GM23338 (cell line): ENCODE measurements around the gene VTCN1. TPM values are rescaled to one million over a fixed set of nuclear protein-coding genes. Genes with fewer than 3 reads are reported as not detected.

Source experiments
- ATAC-seq: fragments of 200-7000 bp; cut with Tn5 transposase; 3 replicates; pipeline ENCODE4 v1.9.1; 2020
- DNase-seq: peaks from one replicate; pipeline ENCODE4 v3.0.0-alpha.2; 2015; ENCODE audit warnings: low spot score
- H2AFZ ChIP-seq: fragments of 200-600 bp; sonication (generic); 2 replicates; pipeline ENCODE4 v1.8.0; 2016; ENCODE audit warnings: antibody characterized with exemption, mild to moderate bottlenecking, moderate library complexity
- H3F3A ChIP-seq: fragments of 200-600 bp; sonication (generic); replicated peaks from 2 replicates; pipeline ENCODE4 v1.8.0; 2017; ENCODE audit warnings: antibody characterized with exemption, mixed run types, low read depth
- H3K27ac ChIP-seq: fragments of 200-600 bp; sonication (generic); 2 replicates; pipeline ENCODE4 v1.6.1; 2016; ENCODE audit warnings: low read depth
- H3K27me3 ChIP-seq: fragments of 200-600 bp; sonication (generic); 2 replicates; pipeline ENCODE4 v1.8.0; 2016; ENCODE audit warnings: mild to moderate bottlenecking, mixed run types, moderate library complexity; ENCODE audit not compliant: insufficient read depth
- H3K36me3 ChIP-seq: fragments of 200-600 bp; sonication (generic); 2 replicates; pipeline ENCODE4 v1.8.0; 2016; ENCODE audit warnings: mild to moderate bottlenecking; ENCODE audit not compliant: insufficient read depth
- H3K4me1 ChIP-seq: fragments of 200-600 bp; sonication (generic); 2 replicates; pipeline ENCODE4 v1.8.0; 2016; ENCODE audit warnings: mild to moderate bottlenecking, moderate library complexity; ENCODE audit not compliant: insufficient read depth
- H3K4me2 ChIP-seq: fragments of 200-600 bp; sonication (generic); 2 replicates; pipeline ENCODE4 v1.7.1; 2017; ENCODE audit warnings: mixed run types
- H3K4me3 ChIP-seq: fragments of 200-600 bp; sonication (generic); 2 replicates; pipeline ENCODE4 v1.6.1; 2016; ENCODE audit warnings: mixed run types
- H3K79me2 ChIP-seq: fragments of 200-600 bp; sonication (generic); replicated peaks from 2 replicates; pipeline ENCODE4 v1.8.0; 2017; ENCODE audit warnings: mild to moderate bottlenecking; ENCODE audit not compliant: insufficient read depth
- H3K9me2 ChIP-seq: fragments of 200-600 bp; sonication (generic); 2 replicates; pipeline ENCODE4 v1.8.0; 2017; ENCODE audit not compliant: insufficient read depth
- H4K20me1 ChIP-seq: fragments of 200-600 bp; sonication (generic); replicated peaks from 2 replicates; pipeline ENCODE4 v1.8.0; 2017; ENCODE audit warnings: mild to moderate bottlenecking; ENCODE audit not compliant: insufficient read depth
- H3K27ac Mint-ChIP-seq: 2 replicates; pipeline ENCODE4 v1.8.0; 2020; ENCODE audit warnings: inconsistent platforms, mild to moderate bottlenecking, moderate library complexity, mixed read lengths
- H3K27me3 Mint-ChIP-seq: 3 replicates; pipeline ENCODE4 v1.8.0; 2022; ENCODE audit warnings: low read depth, mild to moderate bottlenecking, moderate library complexity, mixed read lengths, inconsistent platforms; ENCODE audit not compliant: insufficient read depth, poor library complexity
- H3K36me3 Mint-ChIP-seq: 3 replicates; pipeline ENCODE4 v1.8.0; 2021; ENCODE audit warnings: low read depth, mild to moderate bottlenecking, inconsistent platforms, moderate library complexity, mixed read lengths
- H3K4me1 Mint-ChIP-seq: 3 replicates; pipeline ENCODE4 v1.8.0; 2020; ENCODE audit warnings: mild to moderate bottlenecking, inconsistent platforms, mixed read lengths
- H3K4me3 Mint-ChIP-seq: 3 replicates; pipeline ENCODE4 v1.8.0; 2021; ENCODE audit warnings: moderate library complexity, mild to moderate bottlenecking, inconsistent platforms, mixed read lengths
- H3K9me3 Mint-ChIP-seq: 3 replicates; pipeline ENCODE4 v1.8.0; 2020; ENCODE audit warnings: moderate library complexity, mild to moderate bottlenecking, inconsistent platforms, mixed read lengths
- CTCF ChIP-seq, 2 experiments: fragments of 200-600 bp in 1 of 2; sonication (generic) in 1 of 2; conservative IDR thresholded peaks; 2 replicates each; pipeline versions ENCODE4 v1.5.1 to v1.6.1; 2016 to 2017; ENCODE audit warnings: antibody characterized with exemption in 2 of 2, low read depth in 2 of 2, mild to moderate bottlenecking in 2 of 2, moderate library complexity in 1 of 2
- EZH2phosphoT487 ChIP-seq: fragments of 200-600 bp; sonication (generic); IDR thresholded peaks from one replicate; pipeline ENCODE4 v1.8.1; 2018; ENCODE audit warnings: antibody characterized with exemption; ENCODE audit not compliant: unreplicated experiment
- NANOG ChIP-seq: IDR thresholded peaks from 2 replicates; pipeline ENCODE4 v1.6.1; 2016; ENCODE audit warnings: antibody characterized with exemption, borderline replicate concordance
- POLR2AphosphoS5 ChIP-seq: IDR thresholded peaks from 2 replicates; pipeline ENCODE4 v1.6.1; 2016; ENCODE audit warnings: antibody characterized with exemption, low read depth
- STAT1 ChIP-seq: IDR thresholded peaks from one replicate; pipeline ENCODE4 v1.6.1; 2016; ENCODE audit warnings: antibody characterized with exemption; ENCODE audit not compliant: unreplicated experiment
- ZNF114 ChIP-seq: fragments of 250-450 bp; sonication (Bioruptor Pico); IDR thresholded peaks from 2 replicates; pipeline ENCODE4 v1.5.0; 2020; ENCODE audit warnings: mild to moderate bottlenecking, moderate library complexity
- ZNF462 ChIP-seq: fragments of 250-450 bp; sonication (Bioruptor Pico); IDR thresholded peaks from 2 replicates; pipeline ENCODE4 v1.5.0; 2020; ENCODE audit warnings: mild to moderate bottlenecking, moderate library complexity
- polyA plus RNA-seq: library from polyadenylated mRNA; unstranded; fragments of >200 nt; fragmentation: Nextera tagmentation; extraction: Ambion mirVana; gene quantifications from 2 replicates; pipeline ENCODE4 v1.2.1, GENCODE V29; 2016
- total RNA-seq: library from RNA; depleted of rRNA; stranded (reverse); fragments of >200 nt; shearing (Covaris generic); gene quantifications from 2 replicates; pipeline ENCODE4 v1.2.3, GENCODE V29; 2014

The VTCN1 gene
- total and polyA plus RNA-seq, 2 experiments from 2014 or later, result not detected

GRCh38 chr1:117178756-117179155 is 32.0 kb downstream of the VTCN1 start:
- no peaks in the 10 kb centered on the region for H3K9me3 Mint-ChIP-seq
- H3K79me2 ChIP-seq, result no peaks in the 10 kb centered on the region
- no peaks in the 10 kb centered on the region for H3K27me3 ChIP-seq
- H3K4me3 ChIP-seq, result no peak overlapping the region
- no peak overlapping the region for H3K27ac ChIP-seq
- H3K4me3 Mint-ChIP-seq, result no peak overlapping the region
- H3K27me3 Mint-ChIP-seq, result no peaks in the 10 kb centered on the region
- peaks cover 18% of the 10 kb centered on the region for H3K4me1 Mint-ChIP-seq
- peaks cover 3% of the 10 kb centered on the region; the same call in 1 of the 2 replicates for H3K9me2 ChIP-seq
- TF ChIP-seq ZNF114 (CRISPR knock-in tag), result no peak
- TF ChIP-seq POLR2AphosphoS5, result no peak
- TF ChIP-seq STAT1, result no peak
- TF ChIP-seq EZH2phosphoT487, result no peak
- no peak for TF ChIP-seq CTCF (conservative IDR thresholded peaks at IDR 0.05; ENCODE audit: low read depth in 2 of 2)
- ATAC-seq, result no peak
- H2AFZ ChIP-seq, result no peak overlapping the region
- H3F3A ChIP-seq, result no peaks in the 10 kb centered on the region
- no peak for DNase-seq
- H3K36me3 ChIP-seq, result no peaks in the 10 kb centered on the region
- no peaks in the 10 kb centered on the region for H4K20me1 ChIP-seq
- H3K36me3 Mint-ChIP-seq, result no peaks in the 10 kb centered on the region
- H3K27ac Mint-ChIP-seq, result no peak overlapping the region; the same call in 1 of the 2 replicates
- no peak overlapping the region for H3K4me2 ChIP-seq
- peaks cover 5% of the 10 kb centered on the region; the same call in 1 of the 2 replicates for H3K4me1 ChIP-seq

- Mint-ChIP-seq H3K36me3 (no peaks in the 10 kb centered on the region), H3K4me3 (no peak overlapping the region), H3K27ac (no peak overlapping the region), H3K4me1 (peaks cover 18% of the 10 kb centered on the region), H3K27me3 (no peaks in the 10 kb centered on the region), H3K9me3 (no peaks in the 10 kb centered on the region)
- no peaks in the 10 kb centered on the region for H3K79me2 ChIP-seq
- no peaks in the 10 kb centered on the region for H3K27me3 ChIP-seq
- DNase-seq, result no peak
- no peaks in the 10 kb centered on the region for H3F3A ChIP-seq
- no peak overlapping the region for H3K4me3 ChIP-seq
- H3K36me3 ChIP-seq, result no peaks in the 10 kb centered on the region
- TF ChIP-seq CTCF (conservative IDR thresholded peaks at IDR 0.05; ENCODE audit: low read depth in 2 of 2) (no peak), NANOG (no peak)
- H3K4me2 ChIP-seq, result no peak overlapping the region
- no peak for ATAC-seq
- peaks cover 7% of the 10 kb centered on the region; the same call in 1 of the 2 replicates for H3K9me2 ChIP-seq
- no peak overlapping the region; the same call in 1 of the 2 replicates for H2AFZ ChIP-seq
- H4K20me1 ChIP-seq, result no peaks in the 10 kb centered on the region
- H3K4me1 ChIP-seq, result peaks cover 5% of the 10 kb centered on the region; the same call in 1 of the 2 replicates
- no peak overlapping the region for H3K27ac ChIP-seq
Observed at GRCh38 chr1:117177376-117177775, 33.4 kb downstream of the VTCN1 start.

- no peaks in the 10 kb centered on the region for H3K36me3 ChIP-seq
- peaks cover 21% of the 10 kb centered on the region for H3K4me1 Mint-ChIP-seq
- no peak overlapping the region for H3K27ac ChIP-seq
- no peak overlapping the region for H3K4me2 ChIP-seq
- no peaks in the 10 kb centered on the region for H3K79me2 ChIP-seq
- H3F3A ChIP-seq, result no peaks in the 10 kb centered on the region
- H4K20me1 ChIP-seq, result no peaks in the 10 kb centered on the region
- no peaks in the 10 kb centered on the region for H3K27me3 ChIP-seq
- peaks cover 5% of the 10 kb centered on the region; the same call in 1 of the 2 replicates for H3K4me1 ChIP-seq
- ATAC-seq, result no peak
- no peak overlapping the region for H3K4me3 ChIP-seq
- DNase-seq, result no peak
- no peak overlapping the region for H3K27ac Mint-ChIP-seq
- H3K4me3 Mint-ChIP-seq, result no peak overlapping the region
- no peaks in the 10 kb centered on the region for H3K36me3 Mint-ChIP-seq
- peaks cover 2% of the 10 kb centered on the region for H3K27me3 Mint-ChIP-seq
- H2AFZ ChIP-seq, result no peak overlapping the region
- H3K9me2 ChIP-seq, result peaks cover 7% of the 10 kb centered on the region; the same call in 1 of the 2 replicates
- no peaks in the 10 kb centered on the region for H3K9me3 Mint-ChIP-seq
- TF ChIP-seq ZNF462 (CRISPR knock-in tag), result no peak
Observed at GRCh38 chr1:117176579-117176978, 34.1 kb downstream of the VTCN1 start.
